Measurements from ENCODE around the gene TET2.

The TET2 gene

GRCh38 chr4:105327956-105328355, 181.3 kb downstream of the TET2 start:
- no peak for DNase-seq (ENCODE audit: low read depth)
- H3K4me3 ChIP-seq (ENCODE audit: control insufficient read depth, low read depth, low read length): no peak overlapping the region
- no peak for TF ChIP-seq CTCF (conservative IDR thresholded peaks at IDR 0.05; ENCODE audit: control insufficient read depth, insufficient read depth, low read depth, low read length)

GRCh38 chr4:105329081-105329480, 182.4 kb downstream of the TET2 start:
- no peak for TF ChIP-seq CTCF (conservative IDR thresholded peaks at IDR 0.05; ENCODE audit: control insufficient read depth, insufficient read depth, low read depth, low read length)
- no peak overlapping the region for H3K4me3 ChIP-seq (ENCODE audit: control insufficient read depth, low read depth, low read length)
- no peak for DNase-seq (ENCODE audit: low read depth)

Data from fibroblast of mammary gland (primary cell).